ENCODE measurements around the gene AHNAK.

Gene AHNAK

GRCh38 chr11:62494246-62494645, 52.4 kb downstream of the AHNAK start:
- DNase-seq = no peak

- no peak for DNase-seq
Observed at GRCh38 chr11:62493801-62494200, 52.8 kb downstream of the AHNAK start.

GRCh38 chr11:62492586-62492985, 54.0 kb downstream of the AHNAK start:
- no peak for DNase-seq

GRCh38 chr11:62491571-62492329, 54.9 kb downstream of the AHNAK start:
- no peak for DNase-seq

DNA sequence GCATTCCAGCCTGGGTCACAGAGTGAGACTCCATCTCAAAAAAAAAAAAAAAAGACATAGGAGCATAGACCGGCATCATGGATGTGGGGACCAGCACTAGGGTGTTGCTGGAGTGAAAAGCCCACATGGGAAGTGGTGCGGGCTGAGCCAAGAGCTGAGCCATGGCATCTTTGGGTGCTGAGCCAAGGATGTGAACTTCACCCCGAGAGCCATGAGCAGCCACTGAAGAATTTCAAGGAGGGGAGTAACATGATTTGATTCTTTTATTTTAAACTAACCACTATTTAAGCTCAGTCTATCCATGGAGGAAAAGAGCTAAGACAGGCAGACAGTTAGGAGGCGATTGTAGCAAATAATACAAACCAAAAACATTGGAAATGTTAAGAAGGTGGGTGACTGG, 57.4 kb downstream of the AHNAK start:
- no peak for DNase-seq

DNA sequence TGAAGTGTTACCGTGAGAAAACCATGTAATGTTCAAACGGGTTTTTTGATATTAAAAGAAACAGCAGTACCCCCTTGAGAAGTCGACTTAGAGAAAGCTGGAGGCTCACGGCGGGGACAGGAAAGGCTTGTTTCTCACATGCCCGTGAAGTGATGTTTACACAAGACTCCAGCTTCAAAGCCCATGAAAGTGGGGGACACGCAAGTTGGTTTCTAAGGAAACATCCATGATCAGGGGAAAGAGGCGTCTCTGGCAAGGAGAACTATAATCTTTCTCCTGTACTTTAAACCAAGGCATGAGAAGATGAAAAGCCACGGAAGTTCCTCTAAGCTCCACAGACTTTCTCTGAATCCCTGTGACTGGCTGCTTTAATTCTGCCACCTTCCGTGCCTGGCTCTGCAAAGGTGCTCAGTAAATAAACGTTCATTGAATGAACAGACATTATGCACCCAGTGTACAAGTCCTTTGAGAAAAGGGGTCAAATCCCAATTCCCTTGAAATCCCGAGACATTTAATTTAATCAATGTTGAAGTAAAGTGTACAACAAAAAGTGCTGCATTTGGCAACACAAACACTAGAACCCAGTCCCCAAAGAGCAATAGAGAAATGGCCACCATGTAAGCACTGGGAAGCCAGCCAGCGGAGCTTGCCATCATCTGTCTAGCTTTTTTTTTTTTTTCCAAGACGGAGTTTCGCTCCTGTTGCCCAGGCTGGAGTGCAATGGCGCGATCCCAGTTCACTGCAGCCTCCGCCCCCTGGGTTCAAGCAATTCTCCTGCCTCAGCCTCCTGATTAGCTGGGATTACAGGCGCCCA, 58.7 kb downstream of the AHNAK start:
- no peak for DNase-seq

DNA sequence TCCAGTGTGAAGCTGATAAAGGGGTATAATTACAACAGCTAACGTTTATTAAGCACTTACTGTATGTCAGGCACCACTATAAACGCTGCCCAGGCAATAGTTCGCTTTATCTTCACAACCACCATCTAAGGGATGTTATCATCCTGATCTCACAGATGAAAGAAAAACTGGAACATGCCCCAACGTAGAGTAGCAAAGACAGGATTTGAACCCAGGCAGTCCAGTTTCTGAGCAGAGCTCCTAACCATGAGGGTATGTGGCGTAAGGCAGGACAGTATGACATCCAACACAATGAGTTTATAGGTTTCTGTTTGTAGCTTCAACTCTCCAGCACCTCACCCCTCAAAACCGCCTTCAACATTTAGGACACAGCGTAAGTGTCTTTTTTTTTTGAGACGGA, 59.5 kb downstream of the AHNAK start:
- no peak for DNase-seq

DNA sequence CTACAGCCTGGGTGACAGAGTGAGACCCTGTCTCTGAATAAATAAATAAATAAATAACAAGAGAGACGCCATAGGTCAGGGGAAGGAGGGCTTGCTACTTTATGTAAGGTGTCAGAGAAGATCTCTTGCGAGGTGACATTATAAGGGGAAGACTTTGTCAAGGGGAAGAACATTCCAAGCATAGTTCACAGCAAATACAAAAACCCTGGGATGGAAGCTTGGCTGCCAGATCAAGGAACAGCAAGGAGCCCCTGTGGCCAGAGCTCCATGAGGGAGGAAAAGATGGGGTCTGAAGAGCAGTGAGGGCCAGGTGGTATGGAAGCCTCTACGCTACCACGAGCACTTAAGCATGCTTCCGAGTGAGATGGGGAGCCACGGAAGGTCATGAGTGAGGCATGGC, 62.3 kb downstream of the AHNAK start:
- no peak for DNase-seq

DNA sequence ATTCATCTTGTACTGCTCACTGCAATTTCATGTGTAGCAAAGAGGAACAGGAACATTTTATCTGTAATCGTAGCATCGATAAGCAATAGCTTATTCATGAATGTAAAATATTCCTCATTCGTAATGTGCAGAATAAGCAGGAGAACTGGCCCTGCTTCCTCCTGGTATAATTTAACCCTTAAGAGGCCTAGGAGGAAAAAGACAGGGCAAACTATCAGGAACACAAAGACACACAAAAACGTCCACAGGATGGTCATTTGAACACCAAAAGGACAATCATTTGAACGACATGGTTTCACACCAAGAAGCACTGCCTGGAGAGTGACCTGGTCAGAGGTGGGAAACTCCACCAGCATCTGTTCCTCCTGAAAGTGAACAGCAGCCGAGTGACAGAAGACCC, 63.9 kb downstream of the AHNAK start:
- DNase-seq = no peak

DNA sequence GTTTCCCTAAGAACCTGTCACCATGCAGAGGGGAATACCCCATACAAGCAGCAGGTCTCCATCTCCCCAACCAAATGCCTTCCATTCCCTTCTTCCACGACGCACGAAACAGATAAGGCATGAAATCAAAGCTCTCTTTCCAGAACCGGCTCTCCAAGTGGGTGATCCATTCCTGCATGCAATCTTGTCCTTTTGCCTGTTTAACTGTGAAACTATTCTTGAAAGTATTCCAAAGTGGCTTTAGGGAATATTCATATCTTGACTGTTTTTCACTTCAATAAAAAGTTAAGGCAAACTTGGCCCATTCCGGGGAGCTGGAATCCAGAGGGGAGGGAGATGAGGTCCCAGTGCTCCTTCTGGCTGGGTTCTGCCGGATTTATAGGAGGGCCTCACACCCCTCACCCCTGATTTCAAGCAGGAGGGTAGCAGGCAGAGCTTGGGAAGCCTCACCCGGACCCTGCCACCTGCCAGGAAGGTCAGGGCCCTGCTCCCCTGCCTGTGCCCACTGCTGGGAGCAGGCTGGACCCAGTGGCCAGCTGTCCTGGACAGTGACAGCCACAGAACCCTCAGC, 66.9 kb downstream of the AHNAK start:
- DNase-seq = no peak

DNA sequence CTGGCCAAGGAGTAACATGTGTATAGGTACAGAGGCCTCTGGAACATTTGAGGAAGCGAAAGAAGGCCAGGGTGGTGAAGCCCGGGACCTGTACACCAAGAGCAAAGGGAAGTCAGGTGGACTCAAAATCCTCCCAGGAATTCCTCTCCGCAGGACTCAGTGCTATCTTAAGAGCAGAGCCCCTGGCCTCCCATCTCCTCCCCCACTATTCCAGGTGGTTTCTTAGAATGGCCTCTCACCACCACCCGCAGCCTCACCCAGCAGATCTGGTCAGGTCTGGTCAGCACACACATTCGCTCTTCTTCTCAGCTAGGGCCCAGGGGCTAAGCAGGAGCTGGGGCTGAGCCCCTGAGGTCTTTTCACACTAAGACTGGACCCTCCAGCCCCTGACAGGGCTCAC, 68.7 kb downstream of the AHNAK start:
- DNase-seq = no peak

- DNase-seq = no peak
Observed at GRCh38 chr11:62472063-62472884, 74.3 kb downstream of the AHNAK start.

DNA sequence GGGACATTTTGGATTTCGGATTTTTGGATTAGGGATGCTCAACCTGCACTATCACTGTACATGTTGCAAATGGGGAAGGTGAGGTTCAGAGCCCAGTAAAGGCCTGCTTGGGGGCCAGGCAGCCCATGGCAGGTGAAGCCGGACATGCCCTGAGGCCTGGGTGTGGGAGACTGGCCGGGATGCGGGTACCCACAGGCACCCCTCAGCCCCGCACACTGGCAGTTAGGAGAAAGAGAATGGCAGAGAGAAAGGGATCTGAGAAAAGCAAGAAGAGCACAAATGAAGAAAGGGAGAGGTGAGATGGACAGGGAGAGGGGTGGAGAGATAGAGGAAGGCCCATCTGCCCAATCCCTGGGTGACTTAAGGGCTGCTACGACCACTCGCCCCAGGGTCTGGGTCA, 75.0 kb downstream of the AHNAK start:
- DNase-seq = no peak

- DNase-seq = no peak
Observed at GRCh38 chr11:62468577-62468976, 78.0 kb downstream of the AHNAK start.

DNA sequence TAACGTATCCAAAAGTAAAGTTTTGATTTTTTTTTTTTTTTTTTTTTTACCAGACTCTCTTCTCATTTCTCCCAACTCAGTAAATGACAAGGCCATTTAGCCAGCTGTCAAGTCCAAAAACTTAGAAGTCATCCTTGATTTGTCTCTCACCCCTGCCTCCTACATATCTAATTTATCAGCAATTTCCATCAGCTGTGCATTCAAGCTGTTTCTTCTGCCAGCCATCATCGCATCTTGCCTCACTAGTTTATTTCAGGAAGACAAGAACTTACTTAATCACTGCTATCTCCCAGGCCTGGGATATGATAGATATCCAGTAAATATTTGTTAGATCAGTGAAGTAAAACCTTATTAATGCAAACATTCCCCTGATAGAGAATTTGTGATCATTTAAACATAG, 80.2 kb downstream of the AHNAK start:
- no peak for DNase-seq

GRCh38 chr11:62464655-62465054, 82.0 kb downstream of the AHNAK start:
- no peak for DNase-seq

DNA sequence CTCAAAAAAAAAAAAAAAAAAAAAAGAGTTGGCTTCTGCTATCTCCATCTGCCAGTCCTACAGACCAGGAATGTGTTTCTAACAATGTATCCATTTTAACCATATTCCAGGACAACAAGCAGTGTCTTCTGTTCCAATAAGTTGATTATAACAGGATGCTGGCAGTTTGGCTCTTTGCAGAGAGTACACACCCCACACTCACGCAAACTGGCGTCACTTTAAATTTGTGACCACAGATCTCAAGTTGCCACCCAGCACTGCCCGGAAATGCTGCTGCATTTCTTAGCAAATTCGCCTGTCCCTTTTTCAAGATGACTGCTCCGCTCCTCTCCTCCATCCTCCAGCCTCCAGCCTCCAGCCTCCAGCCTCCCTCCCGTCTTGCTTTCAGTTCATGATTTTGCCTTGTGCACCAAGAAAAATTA, 83.5 kb downstream of the AHNAK start:
- DNase-seq = no peak

- DNase-seq = no peak
Observed at GRCh38 chr11:62462508-62462892, 84.1 kb downstream of the AHNAK start.

DNA sequence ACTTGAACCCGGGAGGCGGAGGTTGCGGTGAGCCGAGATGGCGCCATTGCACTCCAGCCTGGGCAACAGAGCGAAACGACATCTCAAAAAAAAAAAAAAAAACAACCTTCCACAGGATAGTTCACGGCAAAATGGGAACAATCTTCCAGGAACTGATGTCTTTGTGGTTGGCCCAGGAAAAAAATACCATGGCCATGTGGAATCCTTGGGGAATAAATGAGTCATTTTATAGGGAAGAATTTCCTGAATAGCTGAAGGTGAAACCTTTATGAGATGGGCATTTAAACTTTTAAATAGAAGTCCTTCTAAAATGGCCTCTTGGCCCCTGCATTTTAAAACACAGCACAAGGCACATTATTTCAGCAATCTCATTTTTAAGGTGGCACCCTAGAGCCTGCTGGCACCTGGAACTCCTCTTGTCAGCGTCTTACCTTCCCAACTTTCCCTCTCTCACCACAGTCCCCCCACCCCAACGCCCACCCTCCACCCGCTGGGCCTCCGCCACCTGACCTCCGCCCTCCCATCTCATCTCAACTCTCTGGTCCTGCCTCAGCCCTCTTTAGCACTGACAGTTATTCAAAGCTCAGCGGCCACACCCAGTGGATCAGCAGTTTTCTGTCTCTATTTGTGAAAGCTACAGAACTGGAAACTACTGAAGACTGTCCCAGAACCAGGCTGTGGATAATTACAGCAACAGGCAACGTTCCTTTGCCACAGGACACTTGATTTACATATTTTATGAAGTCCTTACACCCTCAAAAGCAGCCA, 84.7 kb downstream of the AHNAK start:
- no peak for DNase-seq

DNA sequence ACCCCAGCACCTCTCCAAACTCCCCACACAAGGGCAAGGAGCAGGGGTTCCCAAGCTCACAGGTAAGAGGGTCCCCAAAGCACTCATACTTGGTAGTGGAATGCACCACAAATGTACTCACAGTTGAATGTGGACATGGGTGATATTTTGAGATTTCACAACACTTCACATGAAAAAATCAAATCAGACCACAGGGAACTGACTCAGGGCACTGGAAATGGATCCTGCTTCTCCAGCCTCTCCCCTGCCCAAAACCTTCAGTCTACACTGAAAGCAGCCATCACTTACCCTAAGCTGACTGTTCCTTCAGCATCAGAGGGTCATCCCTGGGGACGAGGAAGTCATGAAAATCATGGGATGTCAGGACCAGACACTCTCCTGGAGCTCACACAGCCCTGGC, 87.5 kb downstream of the AHNAK start:
- DNase-seq = no peak

- no peak for DNase-seq
Observed at GRCh38 chr11:62458212-62459002, 88.2 kb downstream of the AHNAK start.

- no peak for DNase-seq
Observed at GRCh38 chr11:62457478-62457877, 89.1 kb downstream of the AHNAK start.
